Kidney epithelial cell (primary cell): ENCODE results near the gene FBXO9. TPM values are rescaled to one million over a fixed set of nuclear protein-coding genes. Genes with fewer than 3 reads are reported as not detected.

Source experiments
- DNase-seq: peaks from one replicate; pipeline ENCODE4 v3.0.0-alpha.2; 2010; ENCODE audit warnings: low read depth
- H3K27me3 ChIP-seq: 2 replicates; pipeline ENCODE4 v1.6.0; 2011; ENCODE audit warnings: low read length; ENCODE audit not compliant: control insufficient read depth, insufficient read depth
- H3K36me3 ChIP-seq: 2 replicates; pipeline ENCODE4 v1.5.1; 2011; ENCODE audit warnings: low read length; ENCODE audit not compliant: control insufficient read depth, insufficient read depth
- H3K4me3 ChIP-seq: 2 replicates; pipeline ENCODE4 v1.5.1; 2011; ENCODE audit warnings: low read depth, mild to moderate bottlenecking, control low read depth, low read length
- CTCF ChIP-seq: IDR thresholded peaks from 2 replicates; pipeline ENCODE4 v1.5.1; 2011; ENCODE audit warnings: mild to moderate bottlenecking, moderate library complexity, low read length, control low read depth, inconsistent platforms; ENCODE audit not compliant: insufficient read depth, poor library complexity, severe bottlenecking
- total RNA-seq: library from RNA; depleted of rRNA; stranded (reverse); fragments of >200 nt; gene quantifications from 2 replicates; pipeline ENCODE4 v1.2.3, GENCODE V29; 2015

FBXO9 gene
- total RNA-seq, 1 donor from 2014 or later, result 20.0 TPM

- H3K4me3 ChIP-seq, result no peak overlapping the region
- no peaks in the 10 kb centered on the region for H3K36me3 ChIP-seq
- DNase-seq, result no peak
- TF ChIP-seq CTCF, result no peak
- no peaks in the 10 kb centered on the region for H3K27me3 ChIP-seq
These were observed 38.9 kb downstream of the FBXO9 start for GRCh38 chr6:53103993-53104675.

- Histone ChIP-seq H3K27me3 (no peaks in the 10 kb centered on the region), H3K36me3 (no peaks in the 10 kb centered on the region), H3K4me3 (no peak overlapping the region)
- no peak for TF ChIP-seq CTCF
- DNase-seq, result no peak
These were observed 39.7 kb downstream of the FBXO9 start for GRCh38 chr6:53104916-53105315.

GRCh38 chr6:53107091-53107490 is 41.9 kb downstream of the FBXO9 start:
- no peaks in the 10 kb centered on the region for H3K36me3 ChIP-seq
- DNase-seq, result peak; percentile 56
- no peak for TF ChIP-seq CTCF
- H3K4me3 ChIP-seq, result no peak overlapping the region
- no peaks in the 10 kb centered on the region for H3K27me3 ChIP-seq

- H3K27me3 ChIP-seq, result no peaks in the 10 kb centered on the region
- no peak overlapping the region for H3K4me3 ChIP-seq
- TF ChIP-seq CTCF, result no peak
- no peak for DNase-seq
- no peaks in the 10 kb centered on the region for H3K36me3 ChIP-seq
These were observed 44.4 kb downstream of the FBXO9 start for GRCh38 chr6:53109612-53110011.

- no peaks in the 10 kb centered on the region for H3K36me3 ChIP-seq
- no peaks in the 10 kb centered on the region for H3K27me3 ChIP-seq
- no peak overlapping the region for H3K4me3 ChIP-seq
- TF ChIP-seq CTCF, result no peak
- no peak for DNase-seq
These were observed 46.7 kb downstream of the FBXO9 start for GRCh38 chr6:53111865-53112264.

- no peak overlapping the region for H3K4me3 ChIP-seq
These were observed 47.2 kb downstream of the FBXO9 start for GRCh38 chr6:53112404-53112803.

More at GRCh38 chr6:53112404-53112803, 47.2 kb downstream of the FBXO9 start:
- Histone ChIP-seq H3K27me3 (no peaks in the 10 kb centered on the region), H3K36me3 (no peaks in the 10 kb centered on the region)
- no peak for TF ChIP-seq CTCF
- DNase-seq, result peak; percentile 14
